H9 (cell line): ENCODE data around the gene ATP11C. TPM values are rescaled to one million over a fixed set of nuclear protein-coding genes. Genes with fewer than 3 reads are reported as not detected.

ENCODE experiments used
- DNase-seq: peaks from one replicate; pipeline ENCODE4 v3.0.0-alpha.2; 2017
- H2AFZ ChIP-seq: one replicate; pipeline ENCODE4 v1.6.1; 2013; ENCODE audit warnings: mild to moderate bottlenecking, low read length, control low read depth, moderate library complexity
- H2AK5ac ChIP-seq: 2 replicates; pipeline ENCODE4 v1.6.1; 2013; ENCODE audit warnings: low read length, control low read depth, mixed read lengths; ENCODE audit not compliant: insufficient read length
- H2BK120ac ChIP-seq: one replicate; pipeline ENCODE4 v1.6.1; 2013; ENCODE audit warnings: low read depth, mild to moderate bottlenecking, low read length, control low read depth, inconsistent platforms; ENCODE audit not compliant: poor library complexity, severe bottlenecking
- H2BK12ac ChIP-seq: 2 replicates; pipeline ENCODE4 v1.6.1; 2013; ENCODE audit warnings: low read length, control low read depth, mixed read lengths, low read depth; ENCODE audit not compliant: insufficient read length
- H2BK15ac ChIP-seq: 2 replicates; pipeline ENCODE4 v1.6.1; 2013; ENCODE audit warnings: low read depth, low read length, control low read depth
- H2BK20ac ChIP-seq: one replicate; pipeline ENCODE4 v1.6.1; 2013; ENCODE audit warnings: low read depth, mild to moderate bottlenecking, low read length, control low read depth, inconsistent platforms; ENCODE audit not compliant: poor library complexity, severe bottlenecking
- H2BK5ac ChIP-seq: 2 replicates; pipeline ENCODE4 v1.6.1; 2013; ENCODE audit warnings: low read length, control low read depth, mixed read lengths; ENCODE audit not compliant: insufficient read length
- H3K14ac ChIP-seq: 2 replicates; pipeline ENCODE4 v1.6.1; 2013; ENCODE audit warnings: low read length, control low read depth; ENCODE audit not compliant: insufficient read depth
- H3K18ac ChIP-seq: 2 replicates; pipeline ENCODE4 v1.6.1; 2013; ENCODE audit warnings: low read depth, mild to moderate bottlenecking, mixed read lengths, low read length, control low read depth; ENCODE audit not compliant: insufficient read length
- H3K23ac ChIP-seq: 2 replicates; pipeline ENCODE4 v1.6.1; 2013; ENCODE audit warnings: low read length, control low read depth, mixed read lengths, low read depth; ENCODE audit not compliant: insufficient read length
- H3K23me2 ChIP-seq: 2 replicates; pipeline ENCODE4 v1.6.1; 2013; ENCODE audit warnings: low read depth, mild to moderate bottlenecking, mixed read lengths, low read length, control low read depth; ENCODE audit not compliant: insufficient read length, poor library complexity, severe bottlenecking
- H3K27ac ChIP-seq: 2 replicates; pipeline ENCODE4 v1.5.1; 2013; ENCODE audit warnings: low read length, control low read depth, mixed read lengths, low read depth; ENCODE audit not compliant: insufficient read length
- H3K27me3 ChIP-seq: 2 replicates; pipeline ENCODE4 v1.6.1; 2013; ENCODE audit warnings: low read length, control low read depth, inconsistent platforms; ENCODE audit not compliant: insufficient read depth
- H3K4ac ChIP-seq: 2 replicates; pipeline ENCODE4 v1.6.1; 2013; ENCODE audit warnings: low read depth, mild to moderate bottlenecking, control low read depth, inconsistent platforms, low read length, moderate library complexity
- H3K4me1 ChIP-seq: 2 replicates; pipeline ENCODE4 v1.6.1; 2013; ENCODE audit warnings: low read length, control low read depth, inconsistent platforms; ENCODE audit not compliant: insufficient read depth
- H3K4me2 ChIP-seq: 2 replicates; pipeline ENCODE4 v1.6.1; 2013; ENCODE audit warnings: low read length, control low read depth, mixed read lengths; ENCODE audit not compliant: insufficient read length, insufficient read depth
- H3K56ac ChIP-seq: 2 replicates; pipeline ENCODE4 v1.6.1; 2013; ENCODE audit warnings: low read depth, mild to moderate bottlenecking, mixed read lengths, low read length, control low read depth; ENCODE audit not compliant: insufficient read length
- H3K79me1 ChIP-seq: 2 replicates; pipeline ENCODE4 v1.6.1; 2013; ENCODE audit warnings: low read depth, mild to moderate bottlenecking, moderate library complexity, low read length, control low read depth, inconsistent platforms; ENCODE audit not compliant: insufficient read depth, poor library complexity, severe bottlenecking
- H3K79me2 ChIP-seq: 2 replicates; pipeline ENCODE4 v1.6.1; 2013; ENCODE audit warnings: low read length, control low read depth, inconsistent platforms; ENCODE audit not compliant: insufficient read depth
- H3K9ac ChIP-seq: 2 replicates; pipeline ENCODE4 v1.6.1; 2013; ENCODE audit warnings: low read length, control low read depth, mixed read lengths; ENCODE audit not compliant: insufficient read length; ENCODE audit errors: extremely low read depth
- H3K9me3 ChIP-seq: one replicate; pipeline ENCODE4 v1.6.1; 2013; ENCODE audit warnings: low read depth, low read length, inconsistent platforms; ENCODE audit not compliant: control insufficient read depth
- H3T11ph ChIP-seq: one replicate; pipeline ENCODE4 v1.6.1; 2013; ENCODE audit warnings: mild to moderate bottlenecking, low read length, control low read depth, inconsistent platforms
- H4K20me1 ChIP-seq: one replicate; pipeline ENCODE4 v1.6.1; 2013; ENCODE audit not compliant: control insufficient read depth, insufficient read length, insufficient read depth
- H4K5ac ChIP-seq: 2 replicates; pipeline ENCODE4 v1.6.1; 2013; ENCODE audit warnings: low read depth, mild to moderate bottlenecking, mixed read lengths, low read length, control low read depth; ENCODE audit not compliant: insufficient read length
- H4K8ac ChIP-seq: replicated peaks from 2 replicates; pipeline ENCODE4 v1.6.1; 2013; ENCODE audit warnings: low read length, control low read depth, mixed read lengths, low read depth; ENCODE audit not compliant: insufficient read length
- H4K91ac ChIP-seq: 2 replicates; pipeline ENCODE4 v1.6.1; 2013; ENCODE audit warnings: low read depth, mild to moderate bottlenecking, moderate library complexity, mixed read lengths, low read length, control low read depth; ENCODE audit not compliant: insufficient read length
- H3K27ac Mint-ChIP-seq, 3 experiments: 2 replicates in 2 of 3; 3 replicates in 1 of 3; pipeline ENCODE4 v1.8.0; 2020 to 2021; ENCODE audit warnings: mixed read lengths in 3 of 3, mild to moderate bottlenecking in 1 of 3, moderate library complexity in 1 of 3
- H3K27me3 Mint-ChIP-seq: 2 replicates; pipeline ENCODE4 v1.8.0; 2021; ENCODE audit warnings: low read depth, mild to moderate bottlenecking, moderate library complexity, mixed read lengths
- H3K36me3 Mint-ChIP-seq, 3 experiments: 2 replicates in 2 of 3; 3 replicates in 1 of 3; pipeline ENCODE4 v1.8.0; 2020 to 2021; ENCODE audit warnings: low read depth in 3 of 3, mixed read lengths in 3 of 3; ENCODE audit not compliant: insufficient read depth in 1 of 3
- H3K4me1 Mint-ChIP-seq, 2 experiments: 2 replicates each; pipeline ENCODE4 v1.8.0; 2020; ENCODE audit warnings: mixed read lengths in 2 of 2
- H3K4me3 Mint-ChIP-seq, 2 experiments: 2 replicates in 1 of 2; 3 replicates in 1 of 2; pipeline ENCODE4 v1.8.0; 2020 to 2021; ENCODE audit warnings: mild to moderate bottlenecking in 2 of 2, mixed read lengths in 2 of 2, moderate library complexity in 1 of 2
- H3K9me3 Mint-ChIP-seq, 2 experiments: 2 replicates in 1 of 2; 3 replicates in 1 of 2; pipeline ENCODE4 v1.8.0; 2020; ENCODE audit warnings: mild to moderate bottlenecking in 2 of 2, mixed read lengths in 2 of 2, moderate library complexity in 1 of 2
- WGBS: extraction: QIAGEN DNeasy Blood & Tissue Kit; methylation state at CpG from one replicate; pipeline ENCODE4 v1.1.7; 2013; ENCODE audit warnings: missing lambda C conversion rate, low lambda C conversion rate, mixed read lengths; ENCODE audit not compliant: insufficient read length; ENCODE audit errors: extremely low coverage; 5-methylcytosine and 5-hydroxymethylcytosine counted together
- total RNA-seq: library from RNA; stranded (reverse); gene quantifications from 2 replicates; pipeline ENCODE4 v1.2.1, GENCODE V29; 2021
- TF ChIP-seq, protein P1 (sequence below): fragments of 200-600 bp; sonication (generic); conservative IDR thresholded peaks from 3 replicates; pipeline ENCODE4 v1.8.0; 2021; ENCODE audit warnings: antibody characterized with exemption, mild to moderate bottlenecking

Gene ATP11C
- total RNA-seq, 1 experiment from 2014 or later = 28.4 TPM

DNA sequence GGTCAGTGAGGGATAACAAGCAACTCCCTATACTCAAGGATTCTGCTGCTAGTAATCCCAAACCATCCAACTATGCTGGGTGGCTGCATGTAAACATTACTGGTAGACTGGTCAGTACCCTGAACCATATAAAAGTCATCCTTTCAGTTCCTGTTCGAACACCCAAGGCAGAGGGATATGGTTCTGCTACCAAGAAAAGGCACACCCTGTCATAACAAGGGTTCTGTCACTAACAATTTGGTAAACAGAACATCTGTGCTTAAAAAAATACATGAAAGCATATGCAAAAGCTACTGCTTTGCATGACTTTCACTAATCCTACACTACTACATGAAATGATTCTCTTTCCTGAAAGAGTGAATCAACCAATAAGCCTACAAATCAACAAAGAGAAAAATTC lies 148.0 kb downstream of the ATP11C start:
- H2BK12ac ChIP-seq = no peak overlapping the region
- H3K4me3 Mint-ChIP-seq = no peak overlapping the region
- no peak overlapping the region for H2BK20ac ChIP-seq
- H3K56ac ChIP-seq = no peak overlapping the region
- no peak overlapping the region for H3K4ac ChIP-seq
- no peaks in the 10 kb centered on the region for H3K27me3 ChIP-seq
- no peak overlapping the region for H2BK120ac ChIP-seq
- no peak overlapping the region for H3K4me2 ChIP-seq
- no CpG with 5 or more reads among the region's 1 CpG for WGBS
- H2AFZ ChIP-seq = no peak overlapping the region
- TF ChIP-seq, protein P1, sequence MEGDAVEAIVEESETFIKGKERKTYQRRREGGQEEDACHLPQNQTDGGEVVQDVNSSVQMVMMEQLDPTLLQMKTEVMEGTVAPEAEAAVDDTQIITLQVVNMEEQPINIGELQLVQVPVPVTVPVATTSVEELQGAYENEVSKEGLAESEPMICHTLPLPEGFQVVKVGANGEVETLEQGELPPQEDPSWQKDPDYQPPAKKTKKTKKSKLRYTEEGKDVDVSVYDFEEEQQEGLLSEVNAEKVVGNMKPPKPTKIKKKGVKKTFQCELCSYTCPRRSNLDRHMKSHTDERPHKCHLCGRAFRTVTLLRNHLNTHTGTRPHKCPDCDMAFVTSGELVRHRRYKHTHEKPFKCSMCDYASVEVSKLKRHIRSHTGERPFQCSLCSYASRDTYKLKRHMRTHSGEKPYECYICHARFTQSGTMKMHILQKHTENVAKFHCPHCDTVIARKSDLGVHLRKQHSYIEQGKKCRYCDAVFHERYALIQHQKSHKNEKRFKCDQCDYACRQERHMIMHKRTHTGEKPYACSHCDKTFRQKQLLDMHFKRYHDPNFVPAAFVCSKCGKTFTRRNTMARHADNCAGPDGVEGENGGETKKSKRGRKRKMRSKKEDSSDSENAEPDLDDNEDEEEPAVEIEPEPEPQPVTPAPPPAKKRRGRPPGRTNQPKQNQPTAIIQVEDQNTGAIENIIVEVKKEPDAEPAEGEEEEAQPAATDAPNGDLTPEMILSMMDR = no peak
- no peak overlapping the region for H4K8ac ChIP-seq
- no peak overlapping the region for H3K18ac ChIP-seq
- no peak overlapping the region for H2AK5ac ChIP-seq
- no peak overlapping the region for H3K23ac ChIP-seq
- no peak overlapping the region for H2BK5ac ChIP-seq
- no peak overlapping the region for H3K9ac ChIP-seq
- H3K4me1 Mint-ChIP-seq = no peaks in the 10 kb centered on the region
- H3K27ac Mint-ChIP-seq = no peak overlapping the region
- no peaks in the 10 kb centered on the region for H3K79me1 ChIP-seq
- peaks cover 0 to 35% of the 10 kb centered on the region in 2 experiments; a peak in 2 of 5 replicates for H3K9me3 Mint-ChIP-seq
- peaks cover 24 to 51% (median 39%) of the 10 kb centered on the region in 3 experiments; a peak in 6 of 7 replicates for H3K36me3 Mint-ChIP-seq
- no peaks in the 10 kb centered on the region for H4K20me1 ChIP-seq
- no peak overlapping the region for H3K14ac ChIP-seq
- no peaks in the 10 kb centered on the region for H3K23me2 ChIP-seq
- no peak for DNase-seq
- no peak overlapping the region for H2BK15ac ChIP-seq
- H4K91ac ChIP-seq = no peak overlapping the region
- H4K5ac ChIP-seq = no peak overlapping the region
- H3K79me2 ChIP-seq = no peaks in the 10 kb centered on the region
- H3K4me1 ChIP-seq = no peaks in the 10 kb centered on the region
- no peaks in the 10 kb centered on the region for H3K9me3 ChIP-seq
- H3T11ph ChIP-seq = no peak overlapping the region
- no peak overlapping the region for H3K27ac ChIP-seq
- no peaks in the 10 kb centered on the region; the same call in 1 of the 2 replicates for H3K27me3 Mint-ChIP-seq
